ENCODE measurements around the gene PURA.

Gene PURA

GRCh38 chr5:140113180-140113698, 670 bp upstream of the PURA start:
- peak overlapping the region; percentile 59 to 73 for H3K4me3 ChIP-seq (ENCODE audit: low read depth in 1 of 2, low read length in 1 of 2)
- no peaks in the 10 kb centered on the region for H3K36me3 ChIP-seq
- peaks cover 57% of the 10 kb centered on the region for H3K27me3 ChIP-seq
- H3K27ac ChIP-seq, result peak overlapping the region; percentile 82
- TF ChIP-seq CTCF (IDR thresholded peaks at IDR 0.05), result no peak
- H3K9me3 ChIP-seq, result no peaks in the 10 kb centered on the region
- peaks cover 19 to 44% of the 10 kb centered on the region in 2 experiments for H3K4me1 ChIP-seq (ENCODE audit: control insufficient read depth in 1 of 2, insufficient read depth in 1 of 2, low read depth in 1 of 2, low read length in 1 of 2)

GRCh38 chr5:140114341-140115185, 654 bp downstream of the PURA start:
- TF ChIP-seq CTCF (IDR thresholded peaks at IDR 0.05), result no peak
- Histone ChIP-seq H3K27me3 (peaks cover 44% of the 10 kb centered on the region), H3K36me3 (no peaks in the 10 kb centered on the region), H3K4me3 (ENCODE audit: low read depth in 1 of 2, low read length in 1 of 2) (peak overlapping the region; percentile 59 to 73), H3K9me3 (no peaks in the 10 kb centered on the region), H3K27ac (peak overlapping the region; percentile 82), H3K4me1 (ENCODE audit: control insufficient read depth in 1 of 2, insufficient read depth in 1 of 2, low read depth in 1 of 2, low read length in 1 of 2) (peaks cover 14 to 36% of the 10 kb centered on the region in 2 experiments)

- H3K4me1 ChIP-seq (ENCODE audit: control insufficient read depth in 1 of 2, insufficient read depth in 1 of 2, low read depth in 1 of 2, low read length in 1 of 2), result peaks cover 14 to 36% of the 10 kb centered on the region in 2 experiments
- H3K27ac ChIP-seq, result peak overlapping the region; percentile 82
- no peaks in the 10 kb centered on the region for H3K36me3 ChIP-seq
Measured at GRCh38 chr5:140115186-140115500, 1.2 kb downstream of the PURA start.

DNA sequence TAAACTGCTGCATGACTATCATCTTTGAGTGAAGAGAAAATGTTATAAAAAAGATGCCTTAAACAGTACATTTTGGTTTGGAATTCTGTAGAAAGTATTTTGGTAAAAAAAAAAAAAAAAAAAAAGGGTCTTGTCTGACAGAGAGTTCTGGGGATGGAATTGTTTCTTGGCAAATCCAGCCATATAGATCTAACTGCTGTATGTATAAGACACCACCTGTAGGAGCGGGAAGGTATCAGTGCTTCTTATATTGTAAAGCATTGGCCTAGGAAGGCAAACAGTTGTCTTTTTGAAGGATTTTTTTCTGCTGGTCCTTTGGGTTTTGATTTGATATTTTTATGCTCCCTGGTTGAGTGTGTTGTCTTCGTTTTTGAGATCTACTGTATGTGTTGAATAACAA, 2.8 kb downstream of the PURA start:
- Histone ChIP-seq H3K27ac (no peak overlapping the region), H3K4me1 (ENCODE audit: control insufficient read depth in 1 of 2, insufficient read depth in 1 of 2, low read depth in 1 of 2, low read length in 1 of 2) (peaks cover 14 to 36% of the 10 kb centered on the region in 2 experiments), H3K9me3 (no peaks in the 10 kb centered on the region), H3K4me3 (ENCODE audit: low read depth in 1 of 2, low read length in 1 of 2) (no peak overlapping the region), H3K36me3 (no peaks in the 10 kb centered on the region), H3K27me3 (peaks cover 22% of the 10 kb centered on the region)
- TF ChIP-seq CTCF (IDR thresholded peaks at IDR 0.05), result no peak

More at GRCh38 chr5:140115186-140115500, 1.2 kb downstream of the PURA start:
- TF ChIP-seq CTCF (IDR thresholded peaks at IDR 0.05), result no peak
- peak overlapping the region; percentile 59 to 73 for H3K4me3 ChIP-seq (ENCODE audit: low read depth in 1 of 2, low read length in 1 of 2)
- H3K9me3 ChIP-seq, result no peaks in the 10 kb centered on the region
- peaks cover 38% of the 10 kb centered on the region for H3K27me3 ChIP-seq

- Histone ChIP-seq H3K27ac (no peak overlapping the region), H3K4me3 (ENCODE audit: low read depth in 1 of 2, low read length in 1 of 2) (no peak overlapping the region), H3K36me3 (no peaks in the 10 kb centered on the region), H3K27me3 (peaks cover 14% of the 10 kb centered on the region), H3K9me3 (no peaks in the 10 kb centered on the region), H3K4me1 (ENCODE audit: control insufficient read depth in 1 of 2, insufficient read depth in 1 of 2, low read depth in 1 of 2, low read length in 1 of 2) (peaks cover 14 to 31% of the 10 kb centered on the region in 2 experiments)
- no peak for TF ChIP-seq CTCF (IDR thresholded peaks at IDR 0.05)
Measured at GRCh38 chr5:140117523-140117922, 3.6 kb downstream of the PURA start.
